GM23248 (cell line): ENCODE data around the gene RSRC1.

Source experiments
- EZH2 ChIP-seq: fragments of 200-600 bp; sonication (generic); IDR thresholded peaks from 2 replicates; pipeline ENCODE4 v1.6.1; 2018; ENCODE audit warnings: antibody characterized with exemption, mild to moderate bottlenecking; ENCODE audit not compliant: insufficient read depth, poor library complexity, severe bottlenecking
- EZH2phosphoT487 ChIP-seq: fragments of 200-600 bp; sonication (generic); IDR thresholded peaks from 2 replicates; pipeline ENCODE4 v1.6.1; 2018; ENCODE audit warnings: antibody characterized with exemption, moderate library complexity, mild to moderate bottlenecking, low read depth; ENCODE audit not compliant: insufficient read depth

DNA sequence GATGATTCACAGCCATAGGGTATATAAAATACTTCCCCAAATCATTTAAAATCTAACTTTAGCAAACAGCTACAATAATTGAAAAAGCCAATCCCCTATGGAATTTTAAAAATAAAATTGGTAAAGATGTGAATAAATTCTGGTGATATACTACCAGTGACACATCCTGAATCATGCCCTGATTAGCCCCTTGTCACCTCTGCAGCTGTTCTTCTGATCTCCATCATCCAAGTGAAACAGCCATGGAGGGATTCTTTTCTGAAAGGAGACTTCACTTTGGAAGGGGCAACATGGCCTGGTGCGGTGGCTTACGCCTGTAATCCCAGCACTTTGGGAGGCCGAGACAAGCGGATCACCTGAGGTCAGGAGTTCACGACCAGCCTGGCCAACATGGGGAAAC, 345.5 kb downstream of the RSRC1 start:
- no peak for TF ChIP-seq EZH2
- no peak for TF ChIP-seq EZH2phosphoT487
